Measurements from ENCODE around the gene ACTR1A.
"Not testable (repeated sequence)": the region's sequence is repeated elsewhere in the genome, so short reads cannot be mapped to it uniquely, and the experiment has no call there.

ACTR1A gene

DNA sequence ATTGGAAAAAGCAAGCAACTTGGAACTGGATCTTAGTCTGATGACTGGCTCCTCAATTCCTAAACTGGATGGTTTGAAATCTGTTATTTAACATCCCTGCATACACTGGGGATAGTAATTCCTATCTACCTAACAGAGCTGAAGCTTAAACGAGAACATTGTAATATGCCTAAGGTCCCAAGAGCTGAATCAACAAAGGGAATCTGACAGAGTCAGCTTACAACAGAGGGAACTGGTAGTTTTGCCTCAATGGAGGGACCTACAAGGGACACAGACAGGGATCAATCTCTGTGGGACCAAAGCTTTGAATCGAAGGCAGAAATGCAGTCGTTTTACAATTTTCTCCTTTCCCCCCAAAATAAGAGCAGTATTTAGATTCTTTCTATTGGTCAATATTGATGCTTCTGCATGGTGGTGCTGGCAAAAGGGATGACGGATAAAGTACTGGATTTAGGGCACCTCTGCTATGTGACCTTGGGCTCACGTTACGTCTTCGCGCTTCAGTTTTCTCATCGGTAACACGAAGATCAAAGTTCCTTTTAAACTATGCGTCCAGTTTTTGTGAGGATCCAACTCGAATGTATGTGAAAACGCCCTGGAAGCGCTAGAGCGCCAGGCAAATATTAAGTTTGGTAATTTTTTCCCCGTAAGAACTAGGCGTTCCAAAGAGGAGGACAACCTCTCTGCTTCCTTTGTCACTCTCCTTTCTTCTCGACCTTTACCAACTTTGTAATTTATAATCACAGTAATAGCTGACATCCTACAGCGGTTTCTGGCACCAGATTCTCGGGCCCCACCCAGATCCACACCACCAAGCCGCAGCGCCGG is 1.1 kb downstream of the ACTR1A start:
- DNase-seq (ENCODE audit: low read depth): no peak
- peak overlapping the region; percentile 98 for H3K4me3 ChIP-seq (ENCODE audit: low read depth, low read length)
- in situ Hi-C loops (cut with HindIII; ENCODE audit: low sequenced_read_pairs): loop anchor here (10.0 kb wide), 2 partner anchors 93 to 277 kb away; partner anchors contain the start of gene ELOVL3
- TF ChIP-seq, protein P1, sequence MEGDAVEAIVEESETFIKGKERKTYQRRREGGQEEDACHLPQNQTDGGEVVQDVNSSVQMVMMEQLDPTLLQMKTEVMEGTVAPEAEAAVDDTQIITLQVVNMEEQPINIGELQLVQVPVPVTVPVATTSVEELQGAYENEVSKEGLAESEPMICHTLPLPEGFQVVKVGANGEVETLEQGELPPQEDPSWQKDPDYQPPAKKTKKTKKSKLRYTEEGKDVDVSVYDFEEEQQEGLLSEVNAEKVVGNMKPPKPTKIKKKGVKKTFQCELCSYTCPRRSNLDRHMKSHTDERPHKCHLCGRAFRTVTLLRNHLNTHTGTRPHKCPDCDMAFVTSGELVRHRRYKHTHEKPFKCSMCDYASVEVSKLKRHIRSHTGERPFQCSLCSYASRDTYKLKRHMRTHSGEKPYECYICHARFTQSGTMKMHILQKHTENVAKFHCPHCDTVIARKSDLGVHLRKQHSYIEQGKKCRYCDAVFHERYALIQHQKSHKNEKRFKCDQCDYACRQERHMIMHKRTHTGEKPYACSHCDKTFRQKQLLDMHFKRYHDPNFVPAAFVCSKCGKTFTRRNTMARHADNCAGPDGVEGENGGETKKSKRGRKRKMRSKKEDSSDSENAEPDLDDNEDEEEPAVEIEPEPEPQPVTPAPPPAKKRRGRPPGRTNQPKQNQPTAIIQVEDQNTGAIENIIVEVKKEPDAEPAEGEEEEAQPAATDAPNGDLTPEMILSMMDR (IDR thresholded peaks at IDR 0.05; ENCODE audit: low read depth, low read length, missing control alignments): no peak

DNA sequence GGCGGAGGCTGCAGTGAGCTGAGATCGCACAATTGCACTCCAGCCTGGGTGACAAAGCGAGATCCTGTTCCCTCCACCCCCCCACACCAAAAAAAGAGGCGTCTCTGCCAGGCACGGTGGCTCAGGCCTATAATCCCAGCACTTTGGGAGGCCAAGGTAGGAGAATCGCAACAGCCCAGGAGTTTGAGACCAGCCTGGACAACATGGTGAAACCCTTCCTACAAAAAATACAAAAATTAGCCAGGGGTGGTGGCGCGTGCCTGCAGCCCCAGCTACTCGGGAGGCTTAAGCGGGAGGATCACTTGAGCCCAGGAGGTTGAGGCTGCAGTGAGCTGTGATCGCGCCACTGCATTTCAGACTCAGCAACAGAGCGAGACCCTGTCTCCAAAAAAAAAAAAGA is 1.8 kb downstream of the ACTR1A start:
- DNase-seq (ENCODE audit: low read depth); H3K4me3 ChIP-seq (ENCODE audit: low read depth, low read length): not testable (repeated sequence)
- in situ Hi-C loops (cut with HindIII; ENCODE audit: low sequenced_read_pairs): loop anchor here (10.0 kb wide), 2 partner anchors 94 to 276 kb away; partner anchors contain the start of gene ELOVL3

DNA sequence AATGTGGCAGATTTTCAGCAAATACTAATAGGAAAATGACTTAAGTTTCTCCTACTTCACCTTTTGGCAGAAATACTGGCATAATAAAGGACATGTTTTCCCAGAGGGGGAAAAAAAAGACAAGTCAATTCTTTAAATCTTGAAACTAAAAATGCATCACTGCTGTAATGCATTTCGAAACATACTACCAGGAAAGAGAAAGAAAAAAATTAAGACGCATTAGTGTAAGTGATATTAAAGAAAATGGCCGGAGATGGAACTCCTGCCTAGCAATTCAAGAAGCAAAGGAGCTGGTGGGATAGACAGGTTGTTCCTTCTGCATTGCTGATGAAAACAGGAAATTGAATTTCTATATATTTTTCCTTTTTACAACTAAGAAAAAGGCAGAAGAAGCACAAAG is 3.2 kb downstream of the ACTR1A start:
- no peak overlapping the region for H3K4me3 ChIP-seq (ENCODE audit: low read depth, low read length)
- TF ChIP-seq, protein P1 (IDR thresholded peaks at IDR 0.05; ENCODE audit: low read depth, low read length, missing control alignments): no peak
- DNase-seq (ENCODE audit: low read depth): no peak
- in situ Hi-C loops (cut with HindIII; ENCODE audit: low sequenced_read_pairs): no loop called here

DNA sequence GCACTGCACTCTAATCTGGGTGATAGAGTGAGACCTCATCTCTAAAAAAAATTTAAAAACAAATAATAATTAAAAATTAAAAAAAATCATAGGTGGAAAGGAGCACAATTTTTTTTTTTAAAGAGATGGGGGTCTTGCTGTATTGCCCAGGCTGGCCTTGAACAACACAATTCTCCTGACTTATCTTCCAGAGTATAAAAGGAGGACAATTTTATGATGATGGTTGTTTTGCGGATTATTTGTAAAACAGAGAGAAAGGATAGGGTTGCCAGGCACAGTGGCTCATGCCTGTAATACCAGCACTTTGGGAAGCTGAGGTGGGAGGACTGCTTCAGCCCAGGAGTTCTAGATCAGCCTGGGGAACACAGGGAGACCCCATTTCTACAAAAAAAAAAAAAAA is 5.0 kb downstream of the ACTR1A start:
- H3K4me3 ChIP-seq (ENCODE audit: low read depth, low read length): no peak overlapping the region
- in situ Hi-C loops (cut with HindIII; ENCODE audit: low sequenced_read_pairs): no loop called here
- TF ChIP-seq, protein P1 (IDR thresholded peaks at IDR 0.05; ENCODE audit: low read depth, low read length, missing control alignments): no peak
- DNase-seq (ENCODE audit: low read depth): no peak

DNA sequence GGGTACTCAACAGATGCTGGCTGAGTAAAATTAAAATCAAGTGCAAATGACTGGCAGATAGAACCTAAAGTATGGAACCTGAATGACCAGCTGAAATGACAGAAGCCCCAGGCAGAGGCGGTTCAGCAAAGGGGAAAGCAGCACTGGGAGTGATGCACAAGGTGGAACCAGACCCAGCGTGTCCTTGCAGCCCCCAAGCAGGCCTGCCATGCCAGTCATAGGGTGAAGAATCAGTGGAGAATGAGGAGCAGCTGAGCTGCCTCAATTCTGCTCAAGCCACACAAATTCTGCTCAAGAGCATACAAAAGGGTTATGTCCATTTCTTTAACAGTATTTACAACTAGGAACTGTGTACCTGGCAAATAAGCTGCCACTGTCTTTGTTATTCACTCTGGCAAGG is 8.7 kb downstream of the ACTR1A start:
- DNase-seq (ENCODE audit: low read depth): no peak
- H3K4me3 ChIP-seq (ENCODE audit: low read depth, low read length): no peak overlapping the region
- in situ Hi-C loops (cut with HindIII; ENCODE audit: low sequenced_read_pairs): no loop called here
- TF ChIP-seq, protein P1 (IDR thresholded peaks at IDR 0.05; ENCODE audit: low read depth, low read length, missing control alignments): no peak

DNA sequence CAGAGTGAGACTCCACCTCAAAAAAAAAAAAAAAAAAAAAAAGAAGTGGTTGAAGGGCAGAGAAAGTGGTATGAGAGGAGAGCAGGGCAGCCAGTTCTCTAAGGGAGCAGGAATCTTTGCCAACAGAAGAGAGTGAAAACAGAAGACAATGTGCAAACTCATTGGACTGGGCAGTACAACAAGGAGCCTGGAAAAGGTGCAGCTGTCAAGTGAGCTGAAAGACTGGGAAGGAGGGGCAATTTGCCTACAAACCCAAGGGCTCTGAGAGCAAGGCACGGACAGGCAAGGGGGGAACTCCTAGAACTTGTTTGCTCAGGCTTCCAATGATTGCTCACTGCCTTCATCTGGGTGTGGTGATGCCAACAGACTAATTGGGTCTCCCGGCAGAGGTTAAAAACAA is 9.5 kb downstream of the ACTR1A start:
- in situ Hi-C loops (cut with HindIII; ENCODE audit: low sequenced_read_pairs): no loop called here
- TF ChIP-seq, protein P1 (IDR thresholded peaks at IDR 0.05; ENCODE audit: low read depth, low read length, missing control alignments): no peak
- H3K4me3 ChIP-seq (ENCODE audit: low read depth, low read length): no peak overlapping the region
- no peak for DNase-seq (ENCODE audit: low read depth)

DNA sequence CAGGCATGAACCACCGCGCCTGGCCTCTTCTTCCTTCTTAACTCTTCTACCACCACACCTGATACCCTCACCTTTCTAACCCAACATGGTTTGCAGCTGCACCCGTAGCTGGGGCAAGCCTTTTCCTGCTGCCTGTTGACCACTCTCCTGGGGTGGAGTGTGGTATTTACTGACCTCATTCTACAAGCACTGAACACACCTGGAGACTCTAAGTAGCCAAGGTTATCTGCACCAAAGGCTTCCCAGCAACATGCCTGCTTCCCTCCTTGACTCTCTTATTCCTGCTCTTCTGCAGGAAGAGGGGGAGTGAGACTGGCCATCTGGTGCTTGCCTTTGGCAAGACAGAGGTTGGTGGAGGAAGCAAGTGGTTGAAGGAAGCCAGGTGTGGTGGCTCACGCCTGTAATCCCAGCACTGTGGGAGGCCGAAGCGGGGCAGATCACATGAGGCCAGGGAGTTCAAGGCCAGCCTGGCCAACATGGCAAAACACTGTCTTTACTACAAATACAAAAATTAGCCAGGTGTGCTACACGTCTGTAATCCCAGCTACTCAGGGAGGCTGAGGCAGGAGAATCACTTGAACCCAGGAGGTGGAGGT is 10.1 kb downstream of the ACTR1A start:
- H3K4me3 ChIP-seq (ENCODE audit: low read depth, low read length): no peak overlapping the region
- DNase-seq (ENCODE audit: low read depth): no peak
- TF ChIP-seq, protein P1 (IDR thresholded peaks at IDR 0.05; ENCODE audit: low read depth, low read length, missing control alignments): no peak
- in situ Hi-C loops (cut with HindIII; ENCODE audit: low sequenced_read_pairs): no loop called here

All from astrocyte of the cerebellum (primary cell).